NCI-H1092 (cell line): ENCODE results near the gene USP32.
"Not testable (repeated sequence)": the region's sequence is repeated elsewhere in the genome, so short reads cannot be mapped to it uniquely, and the experiment has no call there.

Experiments used
- DNase-seq: peaks from one replicate; lab custom pipeline; 2025; lab: John Stamatoyannopoulos, UW

USP32 gene

DNA sequence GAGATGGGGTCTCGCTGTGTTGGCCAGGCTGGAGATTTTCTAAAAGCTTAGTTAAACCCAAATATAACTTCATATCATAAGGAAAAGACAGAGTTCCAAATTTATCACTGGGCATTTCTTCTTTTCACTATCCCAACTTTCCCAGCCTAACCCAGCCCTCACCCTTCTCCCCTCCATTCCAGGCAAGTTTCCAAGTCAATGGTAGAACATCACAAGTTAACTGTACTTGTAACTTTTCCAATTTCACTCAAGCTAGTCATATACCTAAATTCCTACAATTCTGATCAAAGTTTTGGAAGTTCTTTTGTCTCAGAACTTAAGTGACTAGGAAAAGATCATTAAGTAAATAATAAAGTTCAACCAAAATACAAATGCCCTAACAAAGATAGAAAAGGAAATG, 61.2 kb downstream of the USP32 start:
- no peak for DNase-seq

DNA sequence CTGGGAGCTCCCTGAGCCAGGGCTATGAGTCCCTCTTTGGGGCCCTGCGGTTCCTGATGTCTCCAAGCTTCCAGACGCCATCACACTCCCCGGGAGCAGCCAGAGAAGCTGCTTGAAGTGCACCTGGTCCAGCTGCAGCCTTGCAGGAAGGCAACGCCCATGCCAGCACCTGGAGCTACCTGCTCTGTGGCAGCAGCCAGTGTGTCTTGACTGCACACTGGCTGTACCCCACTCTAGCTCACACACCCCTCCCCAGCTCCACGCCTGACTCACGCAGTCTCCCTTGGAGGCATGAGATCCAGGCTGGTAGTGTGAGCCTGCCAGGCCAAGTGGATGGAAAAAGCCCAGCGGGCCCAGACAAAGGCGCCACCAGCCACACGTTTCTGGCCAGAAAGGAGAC, 63.3 kb downstream of the USP32 start:
- DNase-seq = no peak

DNA sequence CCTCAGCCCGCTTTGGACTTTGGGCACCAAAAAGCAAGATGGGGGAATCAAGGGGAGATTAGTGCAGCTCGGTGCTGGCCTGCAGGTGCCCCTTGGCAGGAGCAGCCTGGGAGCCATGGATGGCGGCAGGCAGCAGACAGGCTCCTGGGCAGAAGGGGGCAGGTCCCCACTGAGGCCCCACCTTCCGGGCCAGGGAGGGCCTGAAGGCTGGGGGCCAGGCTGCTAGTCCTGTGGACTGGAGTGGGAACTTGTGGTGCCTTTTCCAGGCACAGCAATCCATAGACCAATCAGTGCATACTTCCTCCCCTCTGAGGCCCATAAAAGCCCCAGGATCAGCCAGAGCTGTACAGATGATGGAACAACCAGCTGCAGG, 64.0 kb downstream of the USP32 start:
- no peak for DNase-seq

DNA sequence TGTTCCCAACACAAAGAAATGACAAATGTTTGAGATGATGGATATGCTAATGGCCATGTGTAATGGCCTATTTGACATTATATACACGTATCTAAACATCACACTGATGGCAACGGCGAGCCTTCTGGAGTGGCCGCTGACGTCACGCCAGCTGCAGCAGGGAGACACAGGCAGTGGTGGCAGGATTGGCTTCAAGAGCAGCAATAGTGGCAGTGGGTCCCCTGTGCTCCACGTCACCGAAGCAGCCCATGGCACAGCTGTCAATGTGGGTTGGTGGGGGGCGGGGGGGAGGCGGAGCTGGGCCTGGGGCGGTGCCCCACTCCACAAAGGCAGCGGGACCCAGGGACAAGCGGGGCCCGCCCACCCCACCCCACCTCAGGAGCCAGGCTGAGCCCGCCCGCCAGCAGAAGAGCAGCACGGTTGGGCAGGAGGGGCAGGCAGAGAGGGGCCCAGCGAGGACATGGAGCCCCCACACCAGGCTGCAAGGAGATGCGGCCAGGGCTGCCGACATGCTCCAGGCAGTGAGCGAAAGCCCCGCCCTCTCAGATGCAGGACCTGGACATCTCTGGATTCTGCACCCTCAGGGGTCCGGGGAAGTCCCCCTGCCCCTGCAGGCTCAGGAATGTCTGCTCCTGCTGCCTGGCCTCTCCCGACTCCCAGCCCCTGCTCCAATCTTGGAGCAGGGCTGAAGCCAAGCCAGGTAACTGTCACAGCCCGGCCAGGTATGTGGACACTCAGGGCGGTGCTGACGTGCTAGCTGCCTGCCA, 64.6 kb downstream of the USP32 start:
- peak; percentile 2 for DNase-seq

DNA sequence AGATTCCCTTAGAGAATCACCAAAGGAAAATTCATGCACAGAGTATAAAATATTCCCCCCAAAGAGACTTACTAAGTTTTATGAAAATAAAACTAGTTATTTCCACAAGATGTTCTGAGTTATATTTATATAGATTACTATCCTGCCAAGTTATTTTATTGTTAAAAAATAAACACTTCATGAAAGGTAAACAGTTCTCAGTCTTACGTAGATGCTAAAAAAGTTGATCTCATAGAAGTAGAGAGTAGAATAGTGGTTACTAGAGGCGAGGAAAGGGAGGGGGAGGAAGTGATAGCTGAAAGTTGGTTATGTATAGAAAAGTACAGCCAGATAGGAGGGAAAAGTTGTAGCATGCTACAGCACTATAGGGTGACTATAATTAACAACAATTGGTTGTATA, 65.2 kb downstream of the USP32 start:
- no peak for DNase-seq

DNA sequence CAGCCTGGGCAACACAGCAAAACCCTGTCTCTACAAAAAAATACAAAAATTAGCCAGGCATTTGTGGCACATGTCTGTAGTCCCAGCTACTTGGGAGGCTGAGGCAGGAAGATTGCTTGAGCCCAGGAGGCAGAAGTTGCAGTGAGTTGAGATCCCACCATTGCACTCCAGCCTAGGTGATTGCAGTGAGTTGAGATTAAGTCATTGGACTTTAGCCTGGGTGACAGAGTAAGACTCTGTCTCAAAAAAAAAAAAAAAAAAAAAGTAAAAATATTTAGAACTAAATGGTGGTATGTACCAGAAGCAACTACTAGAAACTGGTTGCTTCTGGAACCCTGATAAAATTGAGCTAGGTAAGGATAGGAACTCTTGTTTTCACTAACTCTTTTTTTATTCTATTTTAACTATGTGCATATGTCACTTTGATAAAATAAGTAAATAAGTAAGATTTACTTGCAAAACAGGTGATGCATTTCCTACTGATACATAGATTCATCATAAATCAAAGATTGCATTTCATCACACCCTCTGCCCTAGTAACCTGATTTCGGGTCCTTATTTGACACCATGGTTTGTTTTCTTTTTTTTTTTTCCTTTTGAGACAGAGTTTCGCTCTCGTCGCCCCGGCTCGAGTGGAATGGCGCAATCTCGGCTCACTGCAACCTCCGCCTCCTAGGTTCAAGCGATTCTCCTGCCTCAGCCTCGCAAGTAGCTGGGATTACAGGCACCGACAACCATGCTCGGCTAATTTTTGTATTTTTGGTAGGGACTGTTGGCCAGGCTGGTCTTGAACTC, 66.0 kb downstream of the USP32 start:
- DNase-seq = no peak

DNA sequence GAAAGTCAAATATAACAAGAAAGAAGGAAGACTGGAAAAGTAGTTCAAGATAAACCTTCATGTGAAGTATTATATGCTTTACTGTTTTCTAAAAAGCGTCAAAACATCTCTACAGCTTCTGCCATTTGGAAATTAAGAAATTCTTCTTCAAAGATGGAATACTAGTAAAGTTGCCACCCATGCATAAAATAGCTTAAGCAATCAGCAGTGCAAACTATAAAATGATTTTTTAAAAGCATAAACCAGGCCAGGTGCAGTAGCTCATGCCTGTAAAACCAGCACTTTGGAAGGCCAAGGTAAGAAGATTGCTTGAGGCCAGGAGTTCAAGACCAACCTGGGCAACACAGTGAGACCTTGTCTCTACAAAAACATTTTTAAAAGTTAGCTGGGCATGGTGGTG, 68.2 kb downstream of the USP32 start:
- DNase-seq = no peak

DNA sequence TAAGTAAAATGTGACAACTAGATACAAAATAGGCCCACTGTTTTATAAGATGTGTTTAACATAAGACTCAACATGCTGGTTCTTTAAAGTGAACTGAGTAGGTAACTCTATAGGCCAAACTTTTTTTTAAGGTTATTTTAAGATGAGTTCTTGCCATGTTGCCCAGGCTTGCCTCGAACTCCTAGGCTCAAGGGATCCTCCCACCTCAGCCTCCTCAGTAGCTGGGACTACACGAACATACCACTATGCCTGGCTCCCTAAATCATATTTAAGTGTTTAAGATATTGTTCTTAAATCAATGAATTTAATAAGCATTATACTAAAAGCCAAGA, 69.9 kb downstream of the USP32 start:
- no peak for DNase-seq

DNA sequence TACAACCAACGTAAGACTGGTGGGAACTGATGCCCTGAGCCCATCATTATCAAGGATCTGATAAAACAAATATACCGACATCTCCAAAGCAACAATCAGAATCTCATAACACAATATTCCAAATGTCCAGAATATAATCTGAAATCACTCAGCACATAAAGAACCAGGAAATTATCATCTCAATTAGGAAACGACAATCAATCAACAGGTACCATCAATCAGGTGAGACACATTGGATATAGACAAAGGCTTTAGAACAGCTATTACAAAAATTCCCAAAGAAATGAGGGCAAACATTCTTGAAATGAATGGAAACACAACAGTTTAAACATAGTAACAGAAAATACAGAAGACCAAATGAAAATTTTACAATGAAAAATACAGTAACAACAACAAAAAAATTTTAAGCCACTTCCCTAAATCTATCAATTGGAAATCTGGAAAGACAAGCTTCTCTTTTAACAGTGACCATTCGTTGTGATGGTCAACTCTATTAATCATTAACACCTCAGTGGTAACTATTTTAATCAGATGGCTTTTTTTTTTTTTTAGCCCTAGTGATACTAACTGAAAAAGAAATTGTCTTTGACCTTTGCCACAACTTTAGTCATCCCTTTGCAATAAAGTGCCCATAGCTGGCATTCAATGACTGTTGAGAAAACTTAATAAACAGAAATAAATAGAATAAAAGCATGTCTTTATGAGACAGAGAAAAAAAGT, 70.4 kb downstream of the USP32 start:
- DNase-seq = no peak

DNA sequence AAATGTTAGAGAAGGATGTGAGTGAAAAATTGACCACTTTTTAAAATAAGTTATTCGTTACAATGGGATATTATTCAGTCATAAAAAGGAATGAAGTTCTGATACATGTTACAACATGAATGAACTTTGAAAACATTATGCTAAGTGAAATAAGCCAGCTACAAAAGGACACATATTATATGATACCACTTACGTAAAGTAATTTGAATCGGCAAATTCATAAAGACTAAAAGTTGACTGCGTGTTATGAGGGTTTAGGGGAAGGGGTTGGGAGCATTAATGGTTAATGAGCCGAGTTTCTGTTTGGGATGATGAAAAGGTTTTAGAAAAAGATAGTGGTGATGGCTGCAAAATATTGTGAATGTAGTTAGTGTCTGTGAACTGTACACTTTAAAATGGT, 73.1 kb downstream of the USP32 start:
- no peak for DNase-seq

DNA sequence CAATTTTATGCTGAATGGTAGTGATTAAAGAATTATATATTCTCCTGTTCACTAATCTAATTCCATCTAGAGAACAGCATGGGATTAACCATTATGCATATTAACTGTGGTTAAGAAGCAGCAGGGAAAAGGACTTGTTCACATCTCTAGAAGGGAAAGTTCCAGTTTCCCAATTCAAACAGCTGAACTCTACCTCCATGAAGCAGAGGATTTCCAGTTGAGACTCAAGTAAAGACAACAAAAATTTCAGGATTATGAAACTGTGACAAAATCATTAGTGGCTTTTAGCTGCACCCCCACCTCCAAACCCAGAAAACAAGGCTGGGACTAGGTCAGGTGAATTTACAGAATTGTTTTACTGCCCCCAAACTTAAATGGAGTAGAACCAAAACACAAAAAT, 73.6 kb downstream of the USP32 start:
- no peak for DNase-seq

DNA sequence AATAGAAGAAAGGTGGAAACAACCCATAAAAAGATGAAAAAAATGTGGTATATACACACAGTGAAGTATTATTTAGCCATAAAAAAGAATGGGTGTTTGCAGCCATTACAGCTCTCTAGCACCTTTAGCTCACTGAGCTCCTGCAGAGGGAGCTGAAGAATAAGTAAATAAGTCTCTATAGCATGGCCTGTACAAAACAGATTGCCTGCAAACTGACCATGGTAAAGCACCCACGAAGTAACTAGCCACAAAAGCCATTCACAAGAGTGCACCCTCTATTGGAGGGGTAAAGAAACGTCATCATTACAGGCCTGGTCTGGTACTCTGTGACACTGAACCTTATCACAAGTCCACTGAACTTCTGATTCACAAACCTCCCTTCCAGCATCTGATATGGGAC, 76.3 kb downstream of the USP32 start:
- DNase-seq = no peak

DNA sequence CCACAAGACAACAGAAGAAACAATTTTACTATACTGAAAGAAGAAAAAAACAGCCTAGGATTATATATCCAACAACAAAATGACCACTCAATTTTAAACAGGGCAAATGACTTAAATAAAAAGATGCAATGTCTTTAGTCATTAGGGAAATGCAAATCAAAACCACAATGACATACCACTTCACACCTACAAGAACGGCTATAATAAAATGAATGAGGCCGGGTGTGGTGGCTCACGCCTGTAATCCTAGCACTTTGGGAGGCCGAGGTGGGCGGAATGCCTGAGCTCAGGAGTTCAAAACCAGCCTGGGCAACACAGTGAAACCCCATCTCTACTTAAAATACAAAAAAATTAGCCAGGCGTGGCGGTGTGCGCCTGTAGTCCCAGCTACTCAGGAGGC, 77.0 kb downstream of the USP32 start:
- DNase-seq = not testable (repeated sequence)

DNA sequence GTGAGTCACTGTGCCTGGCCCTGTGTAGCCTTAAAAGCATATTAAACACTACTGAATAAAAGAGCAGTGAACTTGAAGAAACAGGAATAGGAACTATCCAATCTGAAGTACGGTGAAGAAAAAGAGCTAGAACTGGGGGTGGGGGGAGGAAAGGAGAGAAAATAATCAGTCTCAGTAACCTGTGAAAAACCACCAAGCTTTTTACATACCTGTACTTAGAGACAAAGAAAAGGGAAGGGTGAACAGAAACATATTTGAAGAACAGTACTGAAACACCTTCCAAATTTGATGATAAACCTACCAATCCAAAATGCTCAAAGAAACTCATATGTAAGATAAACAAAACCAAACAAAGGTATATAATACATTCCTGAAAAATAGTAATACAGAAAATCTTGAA, 77.5 kb downstream of the USP32 start:
- DNase-seq = no peak

DNA sequence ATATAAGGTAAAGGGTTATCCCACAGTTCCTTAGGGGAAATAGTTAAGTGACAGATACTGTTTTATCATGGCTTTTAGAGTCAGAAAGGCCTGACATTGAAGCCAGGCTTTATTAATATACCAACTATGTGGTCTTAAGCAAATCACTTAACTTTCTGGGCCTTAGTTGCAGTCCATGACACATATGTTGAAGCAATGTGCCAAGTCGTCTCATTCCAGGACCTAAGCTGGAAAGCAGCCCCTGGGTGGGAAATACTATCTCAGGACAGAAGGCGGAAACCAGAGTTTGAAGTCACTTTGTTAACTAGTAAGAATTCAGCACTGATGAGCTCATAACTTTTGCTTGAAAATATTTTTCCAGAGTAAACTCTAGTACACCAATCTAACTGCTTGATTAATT, 80.0 kb downstream of the USP32 start:
- no peak for DNase-seq

DNA sequence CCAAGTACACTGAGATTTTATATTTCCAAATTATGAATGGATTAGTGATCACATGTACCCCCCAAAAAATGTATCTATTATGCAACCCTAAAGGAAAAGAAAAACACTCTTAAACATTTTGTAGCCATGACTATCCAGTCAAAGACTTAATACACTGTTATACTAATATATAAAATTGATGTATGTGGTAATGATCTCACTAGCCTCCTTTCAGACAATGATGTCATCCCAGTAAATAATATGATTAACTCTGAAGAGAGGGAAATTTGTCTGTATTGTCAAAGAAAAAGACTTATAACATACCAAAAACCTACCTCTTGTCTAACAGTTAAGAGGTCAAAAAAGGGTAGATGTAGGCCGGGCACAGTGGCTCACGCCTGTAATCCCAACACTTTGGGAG, 80.7 kb downstream of the USP32 start:
- no peak for DNase-seq

DNA sequence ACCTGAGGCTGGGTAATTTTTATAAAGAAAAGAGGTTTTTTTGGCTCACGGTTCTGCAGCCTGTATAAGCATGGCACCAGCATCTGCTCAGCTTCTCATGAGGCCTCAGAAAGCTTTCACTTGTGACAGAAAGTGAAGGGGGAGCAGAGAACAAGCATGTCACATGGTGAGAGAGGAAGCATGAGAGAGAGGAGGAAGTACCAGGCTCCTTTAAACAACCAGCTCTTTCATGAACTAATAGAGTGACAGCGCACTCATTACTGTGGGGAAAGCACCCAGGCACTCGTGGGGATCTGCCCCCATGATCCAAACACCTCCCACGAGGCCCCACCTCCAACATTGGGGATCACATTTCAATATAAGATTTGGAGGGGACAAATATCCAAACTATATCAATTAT, 86.8 kb downstream of the USP32 start:
- DNase-seq = no peak

DNA sequence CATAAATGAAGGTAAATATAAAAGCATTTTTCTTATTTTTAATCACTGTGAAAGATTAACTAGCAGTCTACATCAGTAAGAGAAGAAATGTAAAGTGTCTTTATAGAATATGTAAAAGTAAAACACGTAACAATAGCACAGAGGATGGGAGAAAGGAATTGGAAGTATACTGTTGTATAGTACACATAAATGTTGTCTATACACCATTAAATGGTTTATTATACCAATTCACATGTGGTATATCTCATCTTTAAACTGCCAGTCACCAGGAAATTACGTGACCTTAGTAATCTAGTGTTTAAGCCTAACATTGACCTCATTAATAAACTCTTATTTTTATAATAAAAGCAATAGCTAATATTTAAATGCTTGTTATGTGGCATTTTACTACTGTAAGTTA, 87.4 kb downstream of the USP32 start:
- no peak for DNase-seq

DNA sequence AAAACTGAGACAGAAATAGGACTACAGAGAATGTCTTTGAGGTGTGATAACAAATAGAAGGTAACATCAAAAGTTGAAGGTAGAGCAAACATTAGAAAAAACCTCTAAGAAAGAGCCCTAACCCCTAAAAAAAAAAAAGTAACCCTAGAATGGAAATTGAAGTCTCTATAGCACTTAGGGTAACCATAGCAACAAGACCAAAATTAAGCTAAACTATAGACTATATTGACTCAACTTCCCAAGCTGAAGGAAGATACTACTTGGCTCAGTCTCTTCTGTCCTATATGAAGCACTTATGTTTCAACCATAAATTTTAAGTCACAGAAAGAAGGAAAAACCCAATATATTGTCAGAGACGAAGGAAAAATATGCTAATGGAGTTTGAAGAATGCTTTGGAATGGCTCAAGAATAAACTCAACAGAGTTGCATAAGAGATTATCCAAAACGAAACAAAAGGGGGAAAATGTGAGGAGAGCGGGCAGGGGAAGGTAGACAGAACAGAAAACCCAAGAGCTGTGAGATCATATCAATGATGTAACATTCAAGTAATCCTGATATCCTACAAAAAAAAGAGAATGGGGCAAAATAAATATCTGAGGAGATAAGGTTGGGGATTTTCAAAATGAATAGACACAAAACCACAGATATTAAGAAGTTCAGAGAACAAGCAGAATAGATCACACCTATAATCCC, 88.4 kb downstream of the USP32 start:
- DNase-seq = no peak

DNA sequence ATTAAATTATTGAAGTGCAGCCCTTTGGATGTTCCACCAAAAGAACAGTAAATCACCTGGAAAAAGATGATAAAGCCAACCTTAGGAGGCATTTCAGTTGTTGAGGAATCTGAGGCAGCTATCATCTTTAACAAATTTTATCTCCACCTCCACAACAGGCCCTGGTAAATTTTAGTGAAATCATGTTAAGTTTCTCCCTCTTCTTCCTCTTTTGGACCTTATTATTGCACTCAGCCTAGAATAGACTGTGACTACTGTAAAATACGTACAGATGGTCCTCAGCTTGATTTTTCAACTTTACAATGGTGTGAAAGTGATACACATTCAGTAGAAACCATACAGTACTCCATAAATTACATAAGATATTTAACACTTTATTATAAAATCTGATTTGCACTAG, 90.3 kb downstream of the USP32 start:
- no peak for DNase-seq

DNA sequence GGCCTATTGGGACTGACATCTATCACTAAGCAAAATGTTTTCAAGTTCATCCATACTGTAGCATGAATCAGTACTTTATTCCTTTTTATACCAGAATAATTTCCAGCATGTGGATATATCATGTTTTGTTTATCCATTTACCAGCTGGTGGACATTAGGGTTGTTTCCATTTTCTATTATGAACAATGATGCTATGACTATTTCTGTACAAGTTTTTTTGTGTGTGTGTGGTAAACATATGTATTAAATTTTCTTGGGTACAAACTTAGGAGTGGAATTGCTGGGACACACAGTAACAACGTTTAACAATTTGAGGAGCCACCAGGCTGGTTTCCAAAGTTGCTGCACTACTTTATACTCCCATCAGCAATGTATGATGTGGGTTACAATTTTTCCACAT, 91.0 kb downstream of the USP32 start:
- DNase-seq = no peak

DNA sequence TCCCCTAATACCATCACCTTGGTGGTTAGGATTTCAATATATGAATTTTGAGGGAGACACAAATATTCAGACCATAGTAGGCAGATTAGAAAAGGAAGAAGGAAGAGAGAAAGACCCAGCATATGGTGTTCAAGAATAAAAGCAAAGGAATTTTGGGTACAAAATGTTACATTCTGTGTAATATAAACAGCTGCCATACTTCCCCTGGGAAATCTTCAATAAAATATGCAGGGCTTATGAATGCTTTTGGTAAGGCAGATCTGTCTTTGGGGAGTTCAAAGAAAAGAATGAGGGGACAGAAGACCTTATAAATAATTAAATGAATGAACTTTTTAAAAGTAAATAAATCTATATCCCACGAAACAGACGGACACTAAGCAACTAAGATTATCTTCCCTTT, 91.9 kb downstream of the USP32 start:
- DNase-seq = no peak
